NOMO-1 treated with DMSO at 0.1 percent for 48 hours (cell line): Measurements from ENCODE around the gene BMP15.

ENCODE experiments used
- DNase-seq: peaks from one replicate; lab custom pipeline; 2025; ENCODE audit not compliant: unreplicated experiment; lab: John Stamatoyannopoulos, UW

BMP15 gene

GRCh38 chrX:50910685-50911176, at the start of gene BMP15:
Gene BMP15 (plus strand): TSS chrX:50910735. CDS start chrX:50910784, 49 bp downstream.
- DNase-seq = no peak

- DNase-seq = no peak
Observed at GRCh38 chrX:50863471-50863870, 47.1 kb upstream of the BMP15 start.

GRCh38 chrX:50865311-50865710, 45.2 kb upstream of the BMP15 start:
- no peak for DNase-seq

GRCh38 chrX:50871922-50872453, 38.5 kb upstream of the BMP15 start:
- no peak for DNase-seq

GRCh38 chrX:50874876-50875275, 35.7 kb upstream of the BMP15 start:
- no peak for DNase-seq

GRCh38 chrX:50876551-50876950, 34.0 kb upstream of the BMP15 start:
- no peak for DNase-seq

- no peak for DNase-seq
Observed at GRCh38 chrX:50877310-50877709, 33.2 kb upstream of the BMP15 start.

- DNase-seq = no peak
Observed at GRCh38 chrX:50881028-50881427, 29.5 kb upstream of the BMP15 start.

- peak; percentile 10 for DNase-seq
Observed at GRCh38 chrX:50888884-50889283, 21.7 kb upstream of the BMP15 start.

GRCh38 chrX:50889582-50889981, 21.0 kb upstream of the BMP15 start:
- no peak for DNase-seq

- DNase-seq = no peak
Observed at GRCh38 chrX:50893047-50893446, 17.5 kb upstream of the BMP15 start.

- no peak for DNase-seq
Observed at GRCh38 chrX:50893466-50893865, 17.1 kb upstream of the BMP15 start.

- DNase-seq = no peak
Observed at GRCh38 chrX:50905334-50905733, 5.2 kb upstream of the BMP15 start.

- DNase-seq = no peak
Observed at GRCh38 chrX:50913520-50913919, 3.0 kb downstream of the BMP15 start.

- no peak for DNase-seq
Observed at GRCh38 chrX:50920132-50920531, 9.6 kb downstream of the BMP15 start.

GRCh38 chrX:50927127-50927526, 16.6 kb downstream of the BMP15 start:
- no peak for DNase-seq

GRCh38 chrX:50941638-50942037, 31.1 kb downstream of the BMP15 start:
- DNase-seq = no peak

GRCh38 chrX:50942471-50942870, 31.9 kb downstream of the BMP15 start:
- DNase-seq = no peak

- DNase-seq = no peak
Observed at GRCh38 chrX:50952406-50952805, 41.9 kb downstream of the BMP15 start.

GRCh38 chrX:50953832-50954231, 43.3 kb downstream of the BMP15 start:
- no peak for DNase-seq

GRCh38 chrX:50962156-50962555, 51.6 kb downstream of the BMP15 start:
- no peak for DNase-seq

GRCh38 chrX:50963842-50964241, 53.3 kb downstream of the BMP15 start:
- DNase-seq = no peak
